ENCODE data around the gene MEIS3.

DNA sequence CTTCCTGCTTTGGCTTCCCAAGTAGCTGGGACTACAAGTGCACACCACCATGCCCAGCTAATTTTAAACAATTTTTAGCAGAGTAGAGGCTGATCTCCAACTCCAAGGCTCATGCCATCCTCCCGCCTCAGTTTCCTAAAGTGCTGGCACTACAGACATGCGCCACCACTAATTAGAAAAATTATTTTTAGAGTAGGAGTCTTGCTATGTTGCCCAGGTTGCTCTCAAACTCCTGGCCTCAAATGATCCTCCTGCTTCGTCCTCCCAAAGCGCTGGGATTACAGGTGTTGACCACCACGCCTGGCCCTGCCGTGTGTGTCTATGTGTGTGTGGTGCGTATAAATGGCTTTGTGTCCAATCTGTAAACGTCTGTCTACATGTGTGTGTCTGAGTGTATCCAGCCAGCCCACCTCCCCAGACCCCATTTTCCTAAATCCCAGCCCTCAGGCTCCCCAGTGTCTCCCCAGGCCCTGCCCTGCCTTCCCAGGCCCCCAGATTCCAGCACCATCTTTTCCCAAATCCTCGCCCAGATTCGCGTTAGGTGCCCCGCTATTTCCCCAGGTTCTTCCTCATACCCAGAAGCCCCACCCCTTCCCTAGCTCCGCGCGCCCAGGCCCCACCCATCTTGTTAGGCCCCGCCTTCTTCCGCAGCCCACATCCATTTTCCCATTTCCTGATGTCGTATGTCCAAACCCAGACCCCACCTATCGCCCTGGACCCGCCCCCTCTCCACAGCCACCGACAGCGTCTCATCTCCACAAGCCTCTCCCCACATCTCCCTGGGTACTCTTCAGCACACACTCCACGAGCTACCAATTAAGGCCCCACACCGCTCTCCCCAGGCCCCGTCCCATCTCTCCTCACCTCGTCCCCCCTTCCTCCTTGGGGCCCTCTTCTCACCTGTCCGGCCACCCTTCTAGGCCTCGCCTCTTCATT is 27.5 kb upstream of the MEIS3 start:
- TF ChIP-seq, protein P1, sequence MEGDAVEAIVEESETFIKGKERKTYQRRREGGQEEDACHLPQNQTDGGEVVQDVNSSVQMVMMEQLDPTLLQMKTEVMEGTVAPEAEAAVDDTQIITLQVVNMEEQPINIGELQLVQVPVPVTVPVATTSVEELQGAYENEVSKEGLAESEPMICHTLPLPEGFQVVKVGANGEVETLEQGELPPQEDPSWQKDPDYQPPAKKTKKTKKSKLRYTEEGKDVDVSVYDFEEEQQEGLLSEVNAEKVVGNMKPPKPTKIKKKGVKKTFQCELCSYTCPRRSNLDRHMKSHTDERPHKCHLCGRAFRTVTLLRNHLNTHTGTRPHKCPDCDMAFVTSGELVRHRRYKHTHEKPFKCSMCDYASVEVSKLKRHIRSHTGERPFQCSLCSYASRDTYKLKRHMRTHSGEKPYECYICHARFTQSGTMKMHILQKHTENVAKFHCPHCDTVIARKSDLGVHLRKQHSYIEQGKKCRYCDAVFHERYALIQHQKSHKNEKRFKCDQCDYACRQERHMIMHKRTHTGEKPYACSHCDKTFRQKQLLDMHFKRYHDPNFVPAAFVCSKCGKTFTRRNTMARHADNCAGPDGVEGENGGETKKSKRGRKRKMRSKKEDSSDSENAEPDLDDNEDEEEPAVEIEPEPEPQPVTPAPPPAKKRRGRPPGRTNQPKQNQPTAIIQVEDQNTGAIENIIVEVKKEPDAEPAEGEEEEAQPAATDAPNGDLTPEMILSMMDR (IDR thresholded peaks at IDR 0.05): no peak
- no peak for TF ChIP-seq POLR2A (IDR thresholded peaks at IDR 0.05)

All from right lobe of liver (tissue), 4 donors.